GM19238 (cell line): ENCODE data around the gene OSCP1.

Source experiments
- DNase-seq: peaks from one replicate; pipeline ENCODE4 v3.0.0; 2011; ENCODE audit warnings: low spot score; ENCODE audit not compliant: insufficient read length

The OSCP1 gene

DNA sequence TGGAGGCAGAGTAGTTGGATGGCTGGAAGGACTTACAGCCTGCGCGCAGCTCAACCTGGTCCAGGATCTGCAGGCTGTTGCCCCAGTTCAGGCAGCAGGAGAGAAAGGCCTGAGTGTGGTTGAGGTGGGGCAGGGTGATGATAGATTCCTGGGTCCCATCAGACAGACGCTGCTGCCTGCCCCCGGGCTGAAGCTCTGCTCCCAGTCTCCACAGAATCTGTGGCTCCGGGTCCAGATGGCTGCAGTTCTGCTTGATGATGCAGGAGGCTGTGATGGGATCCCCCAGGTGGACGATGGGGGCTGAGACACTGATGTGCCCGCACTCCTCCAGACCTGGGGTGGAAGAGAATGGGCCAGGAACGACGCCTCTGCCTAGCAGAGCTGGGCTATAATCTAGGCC is 25.1 kb upstream of the OSCP1 start:
- no peak for DNase-seq

DNA sequence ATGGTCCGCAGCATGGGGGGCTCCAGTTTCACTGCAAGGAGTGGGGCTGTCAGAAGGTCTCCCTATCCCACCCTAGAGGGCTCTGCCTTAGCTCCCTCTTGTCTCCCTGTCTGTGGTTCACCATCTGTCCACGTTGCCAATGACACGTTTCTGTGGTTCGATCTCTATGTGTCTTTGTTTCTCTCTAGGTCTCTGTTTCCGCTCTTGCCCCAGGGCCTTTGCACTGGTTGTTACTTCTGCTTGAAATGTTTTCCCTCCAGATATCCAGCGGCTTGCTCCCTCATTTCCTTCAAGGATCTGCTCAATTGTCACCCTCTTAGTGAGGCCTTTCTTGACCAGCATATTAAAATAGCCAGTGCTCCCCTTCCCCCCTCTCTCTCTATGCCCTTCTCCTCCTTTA is 22.4 kb upstream of the OSCP1 start:
- DNase-seq = no peak

DNA sequence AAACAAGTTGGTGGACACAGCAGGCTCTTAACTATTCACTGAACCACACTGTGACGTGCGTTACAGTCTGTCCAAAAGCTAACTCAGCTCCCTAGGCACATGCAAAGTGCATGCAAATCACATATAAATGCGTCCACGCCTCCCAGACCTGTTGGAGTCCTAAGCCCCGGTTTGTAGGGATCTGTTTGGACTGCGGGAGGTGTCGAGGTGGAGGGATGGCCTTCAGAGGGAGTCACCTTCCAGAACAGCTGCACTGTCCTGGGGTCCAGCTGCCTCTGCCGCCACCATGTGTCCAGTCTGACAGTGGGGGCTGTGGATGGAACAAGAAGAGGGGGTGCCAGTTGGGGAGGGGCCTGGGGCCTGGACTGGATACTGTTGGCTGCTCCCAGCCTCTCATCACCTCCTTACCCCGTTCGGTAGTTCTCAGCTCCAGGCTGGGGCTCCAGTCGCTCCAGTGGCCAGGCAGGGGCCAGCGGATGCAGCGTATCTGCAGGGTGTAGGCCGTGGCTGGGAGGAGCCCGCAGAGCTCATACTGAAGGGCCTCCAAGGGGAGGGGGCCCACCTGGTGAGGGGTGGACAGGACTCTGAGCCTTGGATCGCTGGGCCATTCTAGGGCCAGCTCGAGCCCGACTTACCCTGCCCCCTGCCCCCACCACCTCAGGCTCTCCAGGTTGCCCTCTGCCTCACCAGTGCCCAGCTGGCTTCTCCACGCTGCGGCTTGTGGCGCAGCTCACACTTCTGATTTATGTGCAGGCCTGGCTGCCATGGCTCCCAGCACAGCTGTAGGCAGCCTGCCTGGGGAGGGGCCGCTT is 21.8 kb upstream of the OSCP1 start:
- no peak for DNase-seq

DNA sequence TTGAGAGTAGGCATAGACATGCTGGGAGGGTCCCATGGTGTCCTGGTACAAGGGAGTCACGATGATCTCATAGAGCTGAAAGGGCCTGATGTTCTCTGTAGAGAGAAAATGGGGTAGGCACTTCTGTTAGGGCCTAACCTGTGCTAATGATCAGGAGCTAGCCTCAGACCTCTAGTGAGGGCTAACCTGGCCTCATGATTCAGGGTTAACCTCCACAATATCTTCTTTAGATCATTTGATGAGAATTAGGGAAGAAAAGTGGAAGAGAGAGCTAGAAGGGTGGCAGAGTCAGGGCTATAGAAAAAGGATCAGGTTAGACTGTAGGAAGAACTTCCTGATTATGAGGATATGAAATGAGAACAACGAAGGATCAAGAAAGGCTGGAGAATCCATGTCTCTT is 18.9 kb upstream of the OSCP1 start:
- no peak for DNase-seq

DNA sequence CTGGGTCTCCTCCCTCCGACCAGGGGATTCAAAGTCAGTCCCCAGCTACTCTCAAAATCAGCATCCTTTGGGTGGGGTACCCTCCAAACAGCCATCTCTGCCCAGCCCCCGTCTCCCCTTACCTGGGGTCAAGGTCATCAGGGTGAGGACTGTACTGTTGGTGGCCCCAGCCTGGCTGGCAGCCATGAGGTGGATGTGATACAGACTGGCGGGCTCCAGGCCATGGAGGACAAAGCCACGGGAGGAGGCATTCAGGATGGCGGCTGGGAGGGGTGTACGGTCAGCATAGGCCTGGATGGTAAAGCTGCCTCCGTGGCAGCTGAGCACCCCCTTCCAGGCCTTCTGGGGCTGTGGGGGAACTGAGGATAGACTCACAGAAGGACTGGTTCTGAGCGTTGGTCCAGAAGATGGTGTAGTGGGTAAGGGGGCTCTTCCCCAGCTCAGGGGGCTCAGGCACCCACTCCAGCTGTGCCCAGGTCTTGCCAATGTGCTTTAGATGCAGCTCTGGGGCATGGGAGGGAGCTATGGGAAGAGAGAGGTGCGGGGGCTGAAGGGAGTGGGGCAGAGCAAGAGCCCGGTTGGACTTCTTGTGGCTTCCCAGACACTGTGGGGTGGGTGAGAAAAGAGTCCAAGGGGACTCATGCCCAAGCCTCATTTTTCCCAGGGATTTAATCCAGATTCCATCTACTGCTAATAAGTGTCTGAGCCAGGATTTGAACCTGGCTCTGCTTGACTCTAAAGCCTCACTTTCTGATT is 17.6 kb upstream of the OSCP1 start:
- no peak for DNase-seq

DNA sequence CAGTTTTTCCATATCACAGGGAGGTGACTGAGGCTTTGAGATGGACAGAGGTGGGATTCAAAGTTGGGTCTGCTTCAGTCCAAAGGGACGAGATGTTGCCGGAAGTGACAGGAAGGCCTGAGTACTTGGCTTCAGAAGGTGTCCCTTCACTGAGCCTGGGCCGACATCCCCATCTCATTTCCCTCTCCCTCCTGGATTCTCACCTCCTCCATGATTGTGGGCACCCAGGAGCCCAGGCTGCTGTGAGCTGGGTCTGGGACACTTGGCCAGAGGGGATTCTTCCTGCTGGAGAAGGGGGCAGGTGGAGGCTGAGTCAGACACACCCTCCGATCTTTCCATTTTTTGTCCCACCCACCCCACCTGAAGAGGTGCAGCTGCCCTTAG is 16.8 kb upstream of the OSCP1 start:
- DNase-seq = no peak

DNA sequence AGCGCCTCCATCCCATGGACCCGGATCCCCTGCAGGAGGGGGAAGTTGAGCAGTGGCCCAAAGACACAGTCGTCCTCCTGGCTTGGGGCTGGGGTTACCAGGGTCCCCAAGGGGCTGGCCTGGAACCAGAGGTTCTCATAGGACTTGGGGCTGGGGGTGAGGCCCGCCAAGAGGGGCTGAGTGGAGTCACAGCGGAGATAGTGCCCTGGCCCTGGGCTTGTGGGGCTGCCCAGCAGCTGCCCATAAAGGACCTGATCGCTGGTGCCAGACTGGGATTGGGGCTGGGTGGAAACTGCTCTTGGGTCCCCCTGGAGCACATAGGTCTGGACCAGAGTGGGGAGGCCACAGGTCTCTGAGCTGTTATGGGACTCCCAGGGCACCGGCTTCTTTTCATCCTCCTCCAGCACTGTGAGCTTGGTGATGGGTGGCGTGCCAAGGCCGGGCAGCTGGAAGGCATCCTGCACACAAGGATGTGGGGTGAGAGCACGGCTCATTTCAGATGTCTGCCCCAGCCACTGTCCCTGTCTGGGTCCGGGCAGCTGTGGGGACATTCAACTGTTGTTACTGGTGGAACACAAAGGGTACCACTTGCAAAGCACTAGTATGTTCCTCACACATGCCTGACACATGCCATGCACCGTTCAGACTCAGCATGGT is 16.2 kb upstream of the OSCP1 start:
- no peak for DNase-seq

DNA sequence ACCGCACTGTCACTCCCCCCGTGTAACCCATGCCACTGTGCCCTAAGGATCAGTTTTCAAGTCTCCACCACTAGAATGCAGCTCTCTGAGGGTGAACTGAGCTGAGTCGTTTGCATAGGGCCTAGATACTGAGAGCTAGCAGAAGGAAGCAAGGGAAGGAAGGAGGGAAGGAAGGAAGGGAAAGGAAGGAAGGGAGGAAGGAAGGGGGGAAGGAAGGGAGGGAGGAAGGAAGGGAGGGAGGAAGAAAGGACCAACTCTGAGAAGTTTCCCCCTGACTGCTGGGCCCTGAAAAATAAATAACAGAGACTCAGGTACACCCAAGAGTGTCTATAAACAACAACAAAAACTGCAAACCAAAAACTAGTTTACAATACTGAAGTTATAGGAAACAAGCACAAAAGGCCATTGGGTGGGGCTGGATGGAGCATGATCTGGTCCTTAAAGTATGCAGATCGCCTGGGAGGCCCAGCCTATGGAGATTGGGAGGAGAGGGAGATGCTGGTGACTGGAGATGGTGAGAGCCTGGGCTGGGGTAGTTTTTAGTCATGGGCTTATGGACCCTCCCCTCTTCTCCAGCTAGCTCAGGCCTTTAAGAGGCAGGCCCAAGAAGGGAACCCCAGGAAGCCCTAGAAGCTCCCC is 15.6 kb upstream of the OSCP1 start:
- DNase-seq = no peak

DNA sequence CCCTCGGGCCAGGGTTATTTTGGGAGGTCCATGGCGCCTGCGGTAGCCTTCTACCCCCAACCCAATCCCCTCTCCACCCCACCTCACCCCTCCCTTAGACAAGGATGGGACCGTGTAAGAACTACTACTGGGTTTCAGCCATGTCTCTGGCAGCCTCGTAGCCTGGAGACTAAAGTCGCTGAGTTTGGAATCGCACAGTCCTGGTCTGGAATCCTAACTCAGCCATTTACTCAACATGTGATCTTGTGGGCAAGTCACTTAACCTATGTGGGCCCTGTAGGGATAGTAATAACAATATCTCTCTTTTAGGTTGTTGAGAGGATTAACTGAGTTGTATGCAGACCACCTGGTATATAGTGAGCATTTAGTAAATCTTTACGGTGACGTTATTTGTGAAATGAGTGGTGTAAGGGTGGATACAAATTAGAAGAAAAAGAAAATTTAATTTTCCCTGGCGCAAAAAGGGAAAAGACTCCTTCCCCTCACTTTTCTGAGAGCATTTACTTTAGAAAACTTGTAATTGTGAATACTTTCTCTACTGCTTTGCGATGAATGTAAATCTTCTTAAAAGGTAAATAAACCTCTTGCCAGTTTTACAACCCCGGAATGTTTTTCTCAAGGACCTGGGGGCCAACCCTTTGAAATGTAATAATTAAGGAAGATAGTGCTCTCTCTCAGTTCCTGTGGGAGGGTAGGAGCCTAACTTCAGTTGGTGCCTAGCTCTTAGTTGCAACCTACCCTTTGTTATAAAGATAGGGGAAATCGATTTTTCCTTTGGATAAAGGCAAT is 14.5 kb upstream of the OSCP1 start:
- DNase-seq = peak; percentile 45

DNA sequence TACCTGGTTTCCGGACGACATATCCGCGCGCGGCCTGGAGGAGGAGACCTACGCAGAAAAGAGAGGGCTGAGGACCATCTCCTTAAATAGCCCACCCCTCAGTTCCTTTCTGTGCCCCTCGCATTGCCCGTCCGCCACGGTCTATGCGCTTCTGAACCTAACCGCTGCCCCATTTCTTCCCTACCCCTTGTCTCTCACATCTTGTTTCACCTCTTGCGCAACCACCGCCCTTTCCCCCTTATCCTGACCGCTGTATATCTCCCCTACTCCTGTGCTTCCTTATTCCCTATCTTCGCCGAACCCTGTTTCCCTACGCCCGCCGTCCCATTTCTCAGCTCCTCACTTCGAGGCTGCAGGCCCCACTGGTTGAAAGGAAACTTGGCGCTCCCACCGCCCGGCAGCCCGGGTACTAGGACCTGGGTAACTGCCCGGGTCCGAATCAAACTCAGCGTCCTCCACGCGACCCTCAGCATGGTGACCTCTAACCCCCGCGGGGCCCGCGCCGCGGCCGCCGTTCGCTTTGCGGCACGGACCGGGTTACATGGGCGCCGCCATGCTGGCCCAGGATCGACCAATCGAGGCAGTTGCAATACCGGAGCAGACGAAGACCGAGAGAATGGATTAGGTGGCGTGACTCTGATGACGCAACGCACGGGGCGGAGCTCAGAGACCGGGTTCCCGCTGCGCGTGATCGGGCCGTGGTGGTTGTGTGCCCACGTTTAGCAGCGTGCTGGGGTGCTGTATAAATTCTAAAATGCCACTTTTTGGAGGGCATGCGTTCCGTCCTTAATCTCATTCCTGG is 13.8 kb upstream of the OSCP1 start, which contains the start of gene MRPS15:
Gene MRPS15 (minus strand): TSS at position 582 of the 802 bp plus-strand sequence. CDS start 109 bp downstream, at position 473.
- DNase-seq = peak; percentile 86

DNA sequence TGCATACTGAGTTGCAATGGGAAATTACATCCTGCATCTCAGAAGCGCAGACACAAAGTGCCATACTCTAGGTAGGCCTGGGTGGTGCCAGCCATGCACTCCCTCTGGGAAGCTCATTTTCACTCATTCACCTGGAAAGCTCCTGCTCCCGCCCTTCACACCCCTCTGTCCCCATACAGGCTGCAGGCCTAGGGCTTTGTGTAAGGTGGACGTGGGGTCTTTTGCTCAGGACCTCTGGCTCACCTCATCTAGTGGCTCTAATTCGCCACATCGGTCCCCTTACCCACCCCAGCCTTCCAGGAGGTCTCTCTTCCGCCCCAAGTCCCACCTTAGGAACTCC is 13.2 kb upstream of the OSCP1 start:
- no peak for DNase-seq

DNA sequence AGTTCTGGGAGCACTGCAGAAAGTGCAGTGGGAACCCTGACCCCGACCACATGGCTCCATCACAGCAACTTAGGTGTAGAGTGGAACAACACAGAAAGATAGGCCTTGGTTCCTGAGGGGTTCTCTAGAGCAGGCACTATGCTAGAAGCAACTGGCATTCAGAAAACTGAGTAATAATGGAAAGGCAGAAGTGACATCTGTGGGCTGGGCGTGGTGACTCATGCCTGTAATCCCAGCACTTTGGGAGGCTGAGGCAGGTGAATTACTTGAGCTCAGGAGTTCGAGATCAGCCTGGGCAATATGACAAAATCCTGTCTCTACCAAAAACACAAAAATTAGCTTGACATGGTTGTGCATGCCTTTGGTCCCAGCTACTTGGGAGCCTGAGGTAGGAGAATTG is 8.7 kb upstream of the OSCP1 start:
- no peak for DNase-seq

DNA sequence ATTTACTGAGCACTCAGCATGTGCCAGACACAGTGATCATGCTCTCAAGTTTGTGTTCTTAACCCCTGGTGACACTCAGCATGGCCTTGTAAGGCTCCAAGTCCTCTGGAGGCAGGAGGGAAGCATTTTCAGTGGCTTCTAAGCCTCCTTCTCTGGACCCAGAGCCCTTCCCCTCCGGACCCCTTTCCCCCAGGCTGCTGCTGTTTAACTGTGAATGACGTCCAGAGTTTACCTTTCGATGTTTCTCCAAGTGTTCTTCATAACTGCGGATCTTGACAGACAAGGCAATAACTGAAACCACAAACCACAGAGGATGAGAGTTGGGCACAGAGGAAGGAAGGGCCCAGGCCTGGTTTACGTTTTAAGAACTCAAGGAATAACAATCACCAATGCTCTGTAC is 7.4 kb upstream of the OSCP1 start:
- no peak for DNase-seq

DNA sequence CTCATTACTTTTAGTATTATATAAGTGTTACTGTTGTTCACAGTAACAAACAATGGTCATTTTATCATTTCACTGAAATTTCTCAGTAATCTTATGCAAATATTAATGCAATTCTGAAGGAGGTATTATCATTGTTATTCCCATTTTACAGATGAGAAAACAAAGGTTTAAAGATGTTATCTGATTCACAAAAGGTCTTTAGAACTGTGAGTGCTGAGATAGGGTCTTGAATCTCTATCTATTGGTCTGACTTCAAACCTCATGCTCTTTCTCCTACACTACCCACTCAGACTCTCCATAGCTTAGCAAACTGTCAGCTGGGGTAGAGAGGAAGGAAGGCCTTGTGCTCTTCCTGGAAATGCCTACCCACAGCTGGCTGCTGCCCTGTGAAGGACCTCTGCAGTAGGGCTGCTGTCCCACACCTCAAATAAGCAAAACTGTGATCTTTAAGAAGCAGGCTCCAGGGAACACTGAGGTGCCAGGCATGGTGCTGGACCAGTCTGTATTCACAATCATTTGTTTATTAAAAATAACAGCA is 6.2 kb upstream of the OSCP1 start:
- no peak for DNase-seq

DNA sequence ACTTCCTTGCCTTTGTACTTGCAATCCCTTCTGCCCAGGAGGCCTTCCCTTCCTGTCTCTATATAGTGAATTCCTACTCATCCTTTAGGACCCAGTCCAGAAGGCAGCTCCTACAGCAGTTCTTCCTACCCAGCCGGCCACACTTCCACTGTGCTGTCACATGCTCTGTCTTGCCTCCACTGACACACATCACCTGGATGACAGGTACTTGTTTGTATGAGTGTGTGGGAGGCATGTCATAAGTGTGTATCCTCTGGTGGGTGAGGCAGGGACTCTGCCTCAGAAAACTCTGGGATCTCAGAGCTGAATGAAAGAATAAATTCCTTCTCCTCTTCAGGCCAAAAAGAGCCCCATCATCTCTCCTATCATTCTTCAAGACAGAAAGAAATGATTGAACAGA is 5.1 kb upstream of the OSCP1 start:
- DNase-seq = no peak

DNA sequence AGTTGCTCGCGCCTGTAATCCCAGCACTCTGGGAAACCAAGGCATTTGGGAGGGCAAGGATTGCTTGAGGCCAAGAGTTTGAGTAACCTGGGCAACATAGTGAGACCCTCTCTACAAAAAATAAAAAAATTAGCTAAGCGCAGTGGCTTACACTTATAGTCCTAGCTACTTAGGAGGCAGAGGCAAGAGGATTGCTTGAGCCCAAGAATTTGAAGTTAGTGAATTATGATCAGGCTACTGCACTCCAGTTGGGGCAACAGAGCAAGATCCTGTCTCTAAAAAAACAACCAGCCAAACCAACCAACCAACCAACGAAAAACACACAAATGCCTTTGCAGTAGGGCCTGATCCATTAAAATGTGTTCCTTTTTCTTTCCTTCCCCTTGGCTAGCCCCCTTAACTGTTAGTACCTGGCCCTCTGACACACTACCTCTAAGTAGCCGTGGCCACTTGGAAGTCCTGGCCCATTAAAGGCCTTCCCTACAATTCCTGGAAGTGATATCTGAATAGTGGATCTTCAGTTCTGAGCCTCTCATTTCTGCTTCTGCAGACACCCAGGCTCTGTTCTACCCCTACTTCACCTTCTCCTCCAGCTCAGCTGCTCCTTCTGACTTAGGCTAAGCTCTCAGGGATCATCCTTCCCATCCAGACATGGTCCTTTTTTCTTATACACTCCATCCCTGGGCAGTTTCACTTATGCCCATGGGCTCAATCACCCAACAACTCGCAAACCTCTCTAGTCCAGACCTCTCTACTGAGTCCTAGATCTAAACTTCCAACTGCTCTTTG is 3.5 kb upstream of the OSCP1 start:
- no peak for DNase-seq

DNA sequence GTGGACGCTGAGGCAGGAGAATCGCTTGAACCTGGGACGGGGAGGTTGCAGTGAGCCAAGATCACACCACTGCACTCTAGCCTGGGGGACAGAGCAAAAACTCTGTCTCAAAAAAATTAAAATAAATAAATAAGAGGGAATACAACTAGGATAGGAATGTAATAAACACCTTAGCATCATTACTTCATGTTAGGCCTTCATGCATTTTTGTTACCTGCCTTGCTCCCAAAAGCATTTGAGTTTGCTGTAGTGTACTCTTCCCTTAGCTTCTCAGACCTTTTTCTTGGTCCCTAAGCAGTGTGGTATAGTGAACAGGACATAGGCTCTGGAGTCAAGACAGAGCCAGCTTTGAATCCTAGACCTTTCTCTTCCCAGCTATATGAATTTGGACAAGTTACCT is 2.8 kb upstream of the OSCP1 start:
- DNase-seq = no peak

DNA sequence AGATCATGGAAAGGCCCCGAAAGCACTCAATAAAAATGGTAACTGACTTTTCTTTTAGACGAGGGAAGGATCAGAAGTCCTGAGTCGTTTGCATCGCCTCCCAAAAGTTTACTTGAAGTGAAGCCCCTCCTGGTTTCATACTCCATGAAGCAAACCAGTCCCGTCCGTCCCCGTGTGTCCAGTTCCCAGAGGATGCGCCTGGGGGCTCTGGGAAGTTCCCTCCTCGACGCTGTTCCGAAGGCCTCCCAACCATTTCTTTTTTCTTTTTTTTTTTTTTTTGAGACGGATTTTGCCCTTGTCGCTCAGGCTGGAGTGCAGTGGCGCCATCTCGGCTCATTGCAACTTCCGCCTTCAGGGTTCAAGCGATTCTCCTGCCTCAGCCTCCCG is 661 bp upstream of the OSCP1 start:
- DNase-seq = no peak

DNA sequence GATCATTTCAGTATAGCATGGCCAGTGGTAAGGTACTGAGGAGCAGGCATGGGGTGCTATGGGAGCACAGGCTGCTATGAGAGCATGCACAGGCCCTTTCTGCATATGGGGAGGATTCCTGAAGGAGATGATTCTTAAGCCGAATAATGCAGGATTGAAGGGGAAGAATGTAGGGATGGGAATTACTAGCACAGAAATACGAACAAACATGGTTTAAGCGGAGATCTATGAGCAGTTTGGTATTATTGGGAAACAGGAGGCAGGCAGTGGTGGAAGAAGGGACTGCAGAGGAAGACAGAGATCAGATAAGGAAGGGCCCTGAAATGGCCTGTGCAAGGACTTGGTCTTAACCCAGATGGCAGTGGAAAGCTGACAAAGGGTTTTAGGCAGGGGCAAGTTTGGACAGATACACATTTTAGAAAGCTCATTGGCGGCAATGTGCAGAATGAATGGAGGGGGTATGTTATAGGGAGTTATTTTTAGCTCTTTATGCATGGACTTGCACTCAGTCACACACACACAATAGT is 1.7 kb downstream of the OSCP1 start:
- no peak for DNase-seq
